B cell (primary cell): ENCODE measurements around the gene CCDC136. TPM values are rescaled to one million over a fixed set of nuclear protein-coding genes. Genes with fewer than 3 reads are reported as not detected.

Experiments used
- ATAC-seq: fragments of 200-7000 bp; cut with Tn5 transposase; one replicate; pipeline ENCODE4 v1.10.0; 2021; ENCODE audit warnings: low read depth, mild to moderate bottlenecking, moderate number of reproducible peaks, moderate library complexity
- CTCF ChIA-PET: fragments of 350-600 bp; sonication (Branson Sonifier 250); formaldehyde crosslinking; loops from one replicate; lab custom pipeline; 2021; ENCODE audit warnings: antibody characterized with exemption, inconsistent platforms; lab: Charles Lee
- POLR2A ChIA-PET: fragments of 350-600 bp; sonication (Branson Sonifier 250); formaldehyde crosslinking; loops from one replicate; lab custom pipeline; 2021; ENCODE audit warnings: antibody characterized with exemption; lab: Charles Lee
- DNase-seq: peaks from one replicate; pipeline ENCODE4 v3.0.0; 2013
- H2AFZ ChIP-seq: 2 replicates; pipeline ENCODE4 v1.6.1; 2012; ENCODE audit warnings: mild to moderate bottlenecking, low read depth, low read length; ENCODE audit not compliant: insufficient read depth, poor library complexity, severe bottlenecking
- H3K27ac ChIP-seq, 2 donors: 1 replicate in 1 of 2; 2 replicates in 1 of 2; pipeline ENCODE4 v1.5.1; 2012 to 2013; ENCODE audit warnings: low read length in 2 of 2, mild to moderate bottlenecking in 2 of 2, moderate library complexity in 1 of 2
- H3K27me3 ChIP-seq, 4 experiments: fragments of 200-600 bp in 1 of 4; sonication (generic) in 1 of 4; replicated peaks in 1 of 4; 1 replicate in 2 of 4; 2 replicates in 2 of 4; pipeline versions ENCODE4 v1.6.1 to v1.7.0; 2013 to 2016; ENCODE audit warnings: low read length in 3 of 4, mild to moderate bottlenecking in 2 of 4, mixed read lengths in 1 of 4, moderate library complexity in 1 of 4; ENCODE audit not compliant: insufficient read depth in 4 of 4, control insufficient read depth in 3 of 4; ENCODE audit errors: control extremely low read depth in 1 of 4
- H3K36me3 ChIP-seq, 2 experiments: replicated peaks in 1 of 2; 1 replicate in 1 of 2; 2 replicates in 1 of 2; pipeline versions ENCODE4 v1.6.1 to v1.7.1; 2013; ENCODE audit warnings: low read length in 1 of 2; ENCODE audit not compliant: insufficient read depth in 2 of 2, control insufficient read depth in 1 of 2; ENCODE audit errors: control extremely low read depth in 1 of 2, extremely low read depth in 1 of 2
- H3K4me1 ChIP-seq, 2 donors: fragments of 200-600 bp in 1 of 2; sonication (generic) in 1 of 2; 1 replicate in 1 of 2; 2 replicates in 1 of 2; pipeline versions ENCODE4 v1.5.1 to v1.6.1; 2013 to 2017; ENCODE audit warnings: low read length in 2 of 2; ENCODE audit not compliant: control insufficient read depth in 2 of 2, insufficient read depth in 2 of 2
- H3K4me2 ChIP-seq: replicated peaks from 2 replicates; pipeline ENCODE3; 2012; ENCODE audit warnings: mild to moderate bottlenecking, low read depth, low read length; ENCODE audit not compliant: poor library complexity, severe bottlenecking
- H3K4me3 ChIP-seq, 5 experiments: fragments of 200-600 bp in 1 of 5; sonication (generic) in 1 of 5; 1 replicate in 3 of 5; 2 replicates in 2 of 5; pipeline versions ENCODE4 v1.5.1 to v1.7.0; 2011 to 2016; ENCODE audit warnings: low read length in 4 of 5, mild to moderate bottlenecking in 4 of 5, low read depth in 2 of 5, control low read depth in 1 of 5, moderate library complexity in 1 of 5; ENCODE audit not compliant: insufficient read depth in 1 of 5; ENCODE audit errors: control extremely low read depth in 1 of 5, extremely low read depth in 1 of 5
- H3K79me2 ChIP-seq: fragments of 200-600 bp; sonication (generic); one replicate; pipeline ENCODE4 v1.6.0; 2016; ENCODE audit warnings: low read length; ENCODE audit not compliant: control insufficient read depth, insufficient read depth
- H3K9ac ChIP-seq: fragments of 200-600 bp; sonication (generic); 2 replicates; pipeline ENCODE4 v1.6.1; 2017; ENCODE audit warnings: mild to moderate bottlenecking, low read length, moderate library complexity
- H3K9me3 ChIP-seq, 3 donors: one replicate each; pipeline versions ENCODE4 v1.6.1 to v1.7.1; 2013; ENCODE audit warnings: low read length in 2 of 3; ENCODE audit not compliant: control insufficient read depth in 2 of 3, insufficient read depth in 1 of 3; ENCODE audit errors: control extremely low read depth in 1 of 3
- H4K20me1 ChIP-seq: 2 replicates; pipeline ENCODE4 v1.6.0; 2012; ENCODE audit warnings: mild to moderate bottlenecking, low read length; ENCODE audit not compliant: insufficient read depth, control insufficient read depth, poor library complexity, severe bottlenecking
- H3K27ac Mint-ChIP-seq: one replicate; pipeline ENCODE4 v1.8.0; 2021; ENCODE audit warnings: mixed read lengths
- H3K27me3 Mint-ChIP-seq: one replicate; pipeline ENCODE4 v1.8.0; 2021; ENCODE audit warnings: mixed read lengths
- H3K4me1 Mint-ChIP-seq: one replicate; pipeline ENCODE4 v1.8.0; 2021; ENCODE audit warnings: mixed read lengths
- H3K4me3 Mint-ChIP-seq: one replicate; pipeline ENCODE4 v1.8.0; 2021; ENCODE audit warnings: mixed read lengths
- H3K9me3 Mint-ChIP-seq: one replicate; pipeline ENCODE4 v1.8.0; 2022; ENCODE audit warnings: mixed read lengths; ENCODE audit not compliant: insufficient read depth
- EZH2 ChIP-seq: IDR thresholded peaks from 2 replicates; pipeline ENCODE4 v1.6.1; 2012; ENCODE audit warnings: borderline replicate concordance, low read depth, mild to moderate bottlenecking, moderate library complexity, low read length; ENCODE audit not compliant: insufficient read depth, poor library complexity, severe bottlenecking
- WGBS: methylation state at CpG from one replicate; pipeline ENCODE4 v1.1.5; 2013; ENCODE audit warnings: missing lambda C conversion rate; ENCODE audit not compliant: insufficient coverage; 5-methylcytosine and 5-hydroxymethylcytosine counted together
- intact Hi-C: fragments of 100-400 bp; cut with micrococcal nuclease; formaldehyde crosslinking; loops from one replicate; pipeline ENCODE4 v1.10.0; 2022
- polyA plus RNA-seq: library from polyadenylated mRNA; depleted of rRNA; stranded (reverse); fragments of >200 nt; gene quantifications from 2 replicates; pipeline ENCODE4 v1.2.3, GENCODE V29; 2012
- total RNA-seq, 2 donors: library from RNA; stranded (reverse); fragments of 120-200 nt in 1 of 2; gene quantifications; 1 replicate in 1 of 2; 2 replicates in 1 of 2; pipeline versions ENCODE4 v1.2.3 to v1.2.4, GENCODE V29; 2013 to 2022
- TF ChIP-seq, protein P1 (sequence below): fragments of 200-600 bp; IDR thresholded peaks from one replicate; pipeline ENCODE4 v1.8.0; 2022; ENCODE audit warnings: antibody characterized with exemption, mild to moderate bottlenecking

Gene CCDC136
- total and polyA plus RNA-seq, 2 donors (not counting 1 experiment from before 2014, with no cell fraction given), result 2.2 to 13.9 TPM

DNA sequence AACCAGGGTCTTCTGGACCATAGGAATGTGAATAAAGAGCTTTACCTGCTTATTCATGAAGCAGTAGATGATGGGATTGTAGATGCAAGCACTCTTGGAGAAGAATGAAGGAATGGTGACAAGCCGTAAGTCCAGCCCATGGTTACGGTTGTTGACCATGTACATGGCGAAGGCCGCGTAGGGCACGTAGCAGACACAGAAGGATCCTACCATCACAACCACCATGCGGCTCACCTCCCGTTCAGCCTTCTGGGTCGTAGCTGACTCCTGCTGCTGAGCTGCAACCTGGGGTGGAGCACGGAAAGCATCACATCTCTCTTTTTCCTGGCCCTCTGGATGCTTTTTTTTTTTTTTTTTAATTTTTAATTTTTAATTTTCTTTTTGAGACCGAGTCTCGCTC is 18.2 kb upstream of the CCDC136 start:
- ATAC-seq (no peak), DNase-seq (no peak)
- Mint-ChIP-seq H3K9me3 (peaks cover 7% of the 10 kb centered on the region), H3K27me3 (peaks cover 7% of the 10 kb centered on the region), H3K4me3 (no peak overlapping the region), H3K27ac (no peak overlapping the region), H3K4me1 (no peaks in the 10 kb centered on the region)
- no peak overlapping the region for H2AFZ ChIP-seq
- no peak overlapping the region for H3K9ac ChIP-seq
- POLR2A ChIA-PET, result interaction anchor here (0.6 kb wide), 1 partner anchor 27 kb away, joined by 3 read pairs; no protein-coding TSS in a partner anchor
- no peaks in the 10 kb centered on the region for H3K4me1 ChIP-seq
- no peak overlapping the region for H3K27ac ChIP-seq
- CTCF ChIA-PET, result no interaction called here
- H4K20me1 ChIP-seq, result no peaks in the 10 kb centered on the region
- H3K36me3 ChIP-seq, result peaks cover 0 to 40% of the 10 kb centered on the region in 2 experiments
- no peak for TF ChIP-seq EZH2
- TF ChIP-seq, protein P1, sequence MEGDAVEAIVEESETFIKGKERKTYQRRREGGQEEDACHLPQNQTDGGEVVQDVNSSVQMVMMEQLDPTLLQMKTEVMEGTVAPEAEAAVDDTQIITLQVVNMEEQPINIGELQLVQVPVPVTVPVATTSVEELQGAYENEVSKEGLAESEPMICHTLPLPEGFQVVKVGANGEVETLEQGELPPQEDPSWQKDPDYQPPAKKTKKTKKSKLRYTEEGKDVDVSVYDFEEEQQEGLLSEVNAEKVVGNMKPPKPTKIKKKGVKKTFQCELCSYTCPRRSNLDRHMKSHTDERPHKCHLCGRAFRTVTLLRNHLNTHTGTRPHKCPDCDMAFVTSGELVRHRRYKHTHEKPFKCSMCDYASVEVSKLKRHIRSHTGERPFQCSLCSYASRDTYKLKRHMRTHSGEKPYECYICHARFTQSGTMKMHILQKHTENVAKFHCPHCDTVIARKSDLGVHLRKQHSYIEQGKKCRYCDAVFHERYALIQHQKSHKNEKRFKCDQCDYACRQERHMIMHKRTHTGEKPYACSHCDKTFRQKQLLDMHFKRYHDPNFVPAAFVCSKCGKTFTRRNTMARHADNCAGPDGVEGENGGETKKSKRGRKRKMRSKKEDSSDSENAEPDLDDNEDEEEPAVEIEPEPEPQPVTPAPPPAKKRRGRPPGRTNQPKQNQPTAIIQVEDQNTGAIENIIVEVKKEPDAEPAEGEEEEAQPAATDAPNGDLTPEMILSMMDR, result no peak
- no peak overlapping the region for H3K4me2 ChIP-seq
- peaks cover 1 to 7% (median 2%) of the 10 kb centered on the region in 3 donors for H3K9me3 ChIP-seq
- H3K4me3 ChIP-seq, result no peak overlapping the region
- H3K27me3 ChIP-seq, result peaks cover 0 to 4% (median 2%) of the 10 kb centered on the region in 4 experiments
- WGBS, result over 99% methylated on average over 10 of the region's 12 CpGs
- no peaks in the 10 kb centered on the region for H3K79me2 ChIP-seq
- intact Hi-C loops, result no loop called here

DNA sequence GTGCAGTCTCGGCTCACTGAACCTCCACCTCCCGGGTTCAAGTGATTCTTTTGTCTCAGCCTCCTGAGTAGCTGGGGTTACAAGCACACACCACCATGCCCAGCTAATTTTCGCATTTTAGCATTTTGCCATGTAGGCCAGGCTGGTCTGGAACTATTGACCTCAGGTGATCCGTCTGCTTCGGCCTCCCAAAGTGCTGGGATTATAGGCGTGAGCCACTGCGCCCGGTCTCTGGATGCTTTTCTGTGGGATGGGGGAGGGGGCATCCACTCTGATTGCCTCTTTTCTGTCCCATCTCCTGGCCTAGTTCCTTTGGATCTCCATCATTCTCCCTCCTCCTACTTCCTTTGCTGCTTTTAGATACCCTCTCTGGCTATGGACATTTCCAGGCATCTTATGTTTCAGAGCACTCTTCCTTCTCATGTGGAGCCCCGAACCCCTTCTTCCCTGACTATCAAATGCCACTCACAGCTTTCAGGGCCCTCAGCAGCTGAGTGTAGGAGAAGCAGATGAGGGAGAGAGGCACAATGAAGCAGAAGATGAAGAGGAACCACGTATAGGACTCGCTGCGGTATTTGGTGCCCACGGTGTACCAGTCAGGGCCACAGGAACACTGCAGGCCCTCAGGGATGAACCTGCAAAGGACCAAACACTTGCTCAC is 17.6 kb upstream of the CCDC136 start:
- peaks cover 7% of the 10 kb centered on the region for H3K9me3 Mint-ChIP-seq
- no peak overlapping the region for H3K27ac ChIP-seq
- no peaks in the 10 kb centered on the region for H3K79me2 ChIP-seq
- intact Hi-C loops, result no loop called here
- no peaks in the 10 kb centered on the region for H3K4me1 ChIP-seq
- H3K27ac Mint-ChIP-seq, result no peak overlapping the region
- no peak overlapping the region for H3K4me3 Mint-ChIP-seq
- no peaks in the 10 kb centered on the region for H4K20me1 ChIP-seq
- no peak for TF ChIP-seq EZH2
- TF ChIP-seq, protein P1, result no peak
- ChIA-PET CTCF (no interaction called here), POLR2A (interaction anchor here (0.6 kb wide), 1 partner anchor 28 kb away, joined by 3 read pairs; no protein-coding TSS in a partner anchor)
- peaks cover 0 to 36% of the 10 kb centered on the region in 2 experiments for H3K36me3 ChIP-seq
- no peak overlapping the region for H3K4me2 ChIP-seq
- DNase-seq, result no peak
- WGBS, result 99% methylated on average over 12 of the region's 13 CpGs
- H3K27me3 ChIP-seq, result peaks cover 0 to 4% (median 2%) of the 10 kb centered on the region in 4 experiments
- peaks cover 2 to 7% (median 3%) of the 10 kb centered on the region in 3 donors for H3K9me3 ChIP-seq
- H3K9ac ChIP-seq, result no peak overlapping the region
- no peak overlapping the region for H3K4me3 ChIP-seq
- no peaks in the 10 kb centered on the region for H3K4me1 Mint-ChIP-seq
- no peak overlapping the region for H2AFZ ChIP-seq
- ATAC-seq, result no peak
- H3K27me3 Mint-ChIP-seq, result peaks cover 7% of the 10 kb centered on the region
